Glutamatergic neuron (in vitro differentiated cells): ENCODE results near the gene CNDP2. TPM values are rescaled to one million over a fixed set of nuclear protein-coding genes. Genes with fewer than 3 reads are reported as not detected.

Experiments used
- DNase-seq: peaks from one replicate; pipeline ENCODE4 v3.0.0; 2022
- H3K27ac Mint-ChIP-seq: one replicate; pipeline ENCODE4 v1.8.0; 2020; ENCODE audit warnings: mild to moderate bottlenecking, mixed read lengths, inconsistent platforms; ENCODE audit not compliant: unreplicated experiment
- H3K27me3 Mint-ChIP-seq: one replicate; pipeline ENCODE4 v1.8.0; 2020; ENCODE audit warnings: mild to moderate bottlenecking, moderate library complexity, mixed read lengths, inconsistent platforms; ENCODE audit not compliant: unreplicated experiment
- H3K36me3 Mint-ChIP-seq: one replicate; pipeline ENCODE4 v1.8.0; 2020; ENCODE audit warnings: mild to moderate bottlenecking, mixed read lengths, inconsistent platforms; ENCODE audit not compliant: unreplicated experiment
- H3K4me1 Mint-ChIP-seq: one replicate; pipeline ENCODE4 v1.8.0; 2020; ENCODE audit warnings: mild to moderate bottlenecking, low read depth, mixed read lengths, inconsistent platforms; ENCODE audit not compliant: unreplicated experiment
- H3K4me3 Mint-ChIP-seq: one replicate; pipeline ENCODE4 v1.8.0; 2020; ENCODE audit warnings: mild to moderate bottlenecking, mixed read lengths, inconsistent platforms; ENCODE audit not compliant: unreplicated experiment
- H3K9me3 Mint-ChIP-seq: one replicate; pipeline ENCODE4 v1.8.0; 2020; ENCODE audit warnings: mild to moderate bottlenecking, moderate library complexity, mixed read lengths, inconsistent platforms; ENCODE audit not compliant: unreplicated experiment
- CTCF ChIP-seq: fragments of 200-600 bp; sonication (generic); IDR thresholded peaks from one replicate; pipeline ENCODE4 v1.5.0; 2021; ENCODE audit not compliant: partially characterized antibody, unreplicated experiment
- total RNA-seq: library from RNA; stranded (reverse); fragmentation: NEBNext Ultra II Directional; extraction: Animal tissue kit (Norgen Biotek cat#: 25700); gene quantifications from one replicate; pipeline ENCODE4 v1.2.1, GENCODE V29; 2021; ENCODE audit not compliant: unreplicated experiment

Gene CNDP2
- total RNA-seq, 1 donor from 2014 or later, result 123 TPM

DNA sequence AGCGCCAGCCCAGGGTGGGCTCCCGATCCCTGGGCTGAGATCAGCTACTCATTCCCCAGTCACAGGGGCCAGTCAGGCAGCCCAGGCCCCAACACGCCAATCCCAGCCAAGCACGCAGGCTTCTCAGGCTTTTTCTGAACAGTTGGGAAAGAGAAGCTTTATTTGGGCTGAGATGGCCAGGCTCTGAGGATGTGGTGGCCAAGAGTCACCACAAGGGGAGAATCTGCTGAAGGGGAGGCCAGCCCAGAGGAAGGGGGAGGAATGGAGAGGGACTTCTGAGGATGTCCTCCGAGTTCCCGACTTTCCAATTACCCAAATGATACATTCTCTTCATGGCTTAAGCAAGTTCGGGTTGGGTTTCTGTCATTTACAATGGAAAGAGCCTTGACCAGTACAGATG lies 36.3 kb upstream of the CNDP2 start:
- H3K4me3 Mint-ChIP-seq, result no peak overlapping the region
- peaks cover 5% of the 10 kb centered on the region for H3K36me3 Mint-ChIP-seq
- H3K27ac Mint-ChIP-seq, result no peak overlapping the region
- TF ChIP-seq CTCF, result peak; percentile 62
- no peaks in the 10 kb centered on the region for H3K9me3 Mint-ChIP-seq
- no peak for DNase-seq
- H3K4me1 Mint-ChIP-seq, result peaks cover 1% of the 10 kb centered on the region
- H3K27me3 Mint-ChIP-seq, result peaks cover 9% of the 10 kb centered on the region

DNA sequence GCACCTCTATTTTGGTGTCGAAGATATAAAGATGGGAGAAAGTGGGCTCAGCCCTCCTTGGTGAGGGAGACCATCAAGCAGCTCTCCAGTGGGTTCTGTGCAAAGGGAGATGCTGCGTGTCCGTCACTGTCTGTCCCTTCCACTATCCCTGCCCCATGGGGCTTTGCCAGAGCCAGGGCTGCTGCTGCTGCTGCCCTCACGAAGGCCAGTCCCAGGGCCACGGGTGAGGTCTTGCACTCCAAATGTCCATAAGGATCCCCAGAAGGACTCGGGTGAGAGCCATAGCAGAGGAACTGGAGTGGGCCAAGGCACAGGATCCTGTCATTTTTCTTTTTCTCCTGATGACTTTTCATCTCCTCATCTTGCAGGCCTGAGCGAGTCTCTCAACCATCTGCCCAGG lies 35.3 kb upstream of the CNDP2 start:
- Mint-ChIP-seq H3K27me3 (peaks cover 9% of the 10 kb centered on the region), H3K36me3 (peaks cover 5% of the 10 kb centered on the region), H3K27ac (no peak overlapping the region), H3K9me3 (no peaks in the 10 kb centered on the region), H3K4me3 (no peak overlapping the region), H3K4me1 (peaks cover 1% of the 10 kb centered on the region)
- no peak for TF ChIP-seq CTCF
- DNase-seq, result no peak

- no peak for DNase-seq
- Mint-ChIP-seq H3K27ac (no peak overlapping the region), H3K9me3 (no peaks in the 10 kb centered on the region), H3K36me3 (peaks cover 5% of the 10 kb centered on the region), H3K4me3 (no peak overlapping the region), H3K4me1 (no peaks in the 10 kb centered on the region), H3K27me3 (peaks cover 4% of the 10 kb centered on the region)
- no peak for TF ChIP-seq CTCF
Measured at GRCh38 chr18:74463254-74463653, 32.9 kb upstream of the CNDP2 start.

GRCh38 chr18:74463983-74464382 lies 32.2 kb upstream of the CNDP2 start:
- TF ChIP-seq CTCF, result no peak
- Mint-ChIP-seq H3K4me1 (no peaks in the 10 kb centered on the region), H3K9me3 (no peaks in the 10 kb centered on the region), H3K27ac (no peak overlapping the region), H3K36me3 (peaks cover 5% of the 10 kb centered on the region), H3K4me3 (no peak overlapping the region), H3K27me3 (peaks cover 1% of the 10 kb centered on the region)
- DNase-seq, result no peak

GRCh38 chr18:74465775-74466174 lies 30.4 kb upstream of the CNDP2 start:
- no peak for DNase-seq
- Mint-ChIP-seq H3K36me3 (peaks cover 10% of the 10 kb centered on the region), H3K9me3 (peaks cover 1% of the 10 kb centered on the region), H3K27me3 (peaks cover 1% of the 10 kb centered on the region), H3K27ac (no peak overlapping the region), H3K4me3 (no peak overlapping the region), H3K4me1 (no peaks in the 10 kb centered on the region)
- TF ChIP-seq CTCF, result no peak
